Measurements from ENCODE around the gene SLC22A23.

The SLC22A23 gene, protein sequence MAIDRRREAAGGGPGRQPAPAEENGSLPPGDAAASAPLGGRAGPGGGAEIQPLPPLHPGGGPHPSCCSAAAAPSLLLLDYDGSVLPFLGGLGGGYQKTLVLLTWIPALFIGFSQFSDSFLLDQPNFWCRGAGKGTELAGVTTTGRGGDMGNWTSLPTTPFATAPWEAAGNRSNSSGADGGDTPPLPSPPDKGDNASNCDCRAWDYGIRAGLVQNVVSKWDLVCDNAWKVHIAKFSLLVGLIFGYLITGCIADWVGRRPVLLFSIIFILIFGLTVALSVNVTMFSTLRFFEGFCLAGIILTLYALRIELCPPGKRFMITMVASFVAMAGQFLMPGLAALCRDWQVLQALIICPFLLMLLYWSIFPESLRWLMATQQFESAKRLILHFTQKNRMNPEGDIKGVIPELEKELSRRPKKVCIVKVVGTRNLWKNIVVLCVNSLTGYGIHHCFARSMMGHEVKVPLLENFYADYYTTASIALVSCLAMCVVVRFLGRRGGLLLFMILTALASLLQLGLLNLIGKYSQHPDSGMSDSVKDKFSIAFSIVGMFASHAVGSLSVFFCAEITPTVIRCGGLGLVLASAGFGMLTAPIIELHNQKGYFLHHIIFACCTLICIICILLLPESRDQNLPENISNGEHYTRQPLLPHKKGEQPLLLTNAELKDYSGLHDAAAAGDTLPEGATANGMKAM
- total RNA-seq: 3.7 to 8.2 reads per million in 2 donors

- DNase-seq: no peak
Measured at GRCh38 chr6:3456898-3457709, at the start of gene SLC22A23. SLC22A23 (minus strand) TSS chr6:3457050; CDS start chr6:3456559, 491 bp downstream.

DNA sequence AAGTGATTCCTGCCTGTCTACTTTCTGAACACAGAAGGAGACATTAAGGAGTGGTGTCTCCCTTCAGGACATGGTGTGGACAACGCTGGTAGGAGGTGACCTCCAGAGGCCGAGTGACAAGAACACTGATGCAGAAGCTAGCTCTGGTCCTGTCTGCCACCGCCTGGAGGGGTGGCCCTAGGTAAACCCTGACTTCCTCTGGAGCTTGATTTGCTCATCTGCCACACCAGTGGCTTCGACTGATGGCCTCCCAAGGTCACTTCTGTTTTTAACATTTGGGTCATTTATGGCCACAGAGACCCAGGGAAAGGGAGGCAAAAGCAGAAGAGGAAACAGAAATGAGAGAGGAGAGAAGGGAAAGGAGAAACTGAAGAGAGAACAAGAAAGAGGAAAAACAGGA is 49.4 kb upstream of the SLC22A23 start:
- DNase-seq: no peak

DNA sequence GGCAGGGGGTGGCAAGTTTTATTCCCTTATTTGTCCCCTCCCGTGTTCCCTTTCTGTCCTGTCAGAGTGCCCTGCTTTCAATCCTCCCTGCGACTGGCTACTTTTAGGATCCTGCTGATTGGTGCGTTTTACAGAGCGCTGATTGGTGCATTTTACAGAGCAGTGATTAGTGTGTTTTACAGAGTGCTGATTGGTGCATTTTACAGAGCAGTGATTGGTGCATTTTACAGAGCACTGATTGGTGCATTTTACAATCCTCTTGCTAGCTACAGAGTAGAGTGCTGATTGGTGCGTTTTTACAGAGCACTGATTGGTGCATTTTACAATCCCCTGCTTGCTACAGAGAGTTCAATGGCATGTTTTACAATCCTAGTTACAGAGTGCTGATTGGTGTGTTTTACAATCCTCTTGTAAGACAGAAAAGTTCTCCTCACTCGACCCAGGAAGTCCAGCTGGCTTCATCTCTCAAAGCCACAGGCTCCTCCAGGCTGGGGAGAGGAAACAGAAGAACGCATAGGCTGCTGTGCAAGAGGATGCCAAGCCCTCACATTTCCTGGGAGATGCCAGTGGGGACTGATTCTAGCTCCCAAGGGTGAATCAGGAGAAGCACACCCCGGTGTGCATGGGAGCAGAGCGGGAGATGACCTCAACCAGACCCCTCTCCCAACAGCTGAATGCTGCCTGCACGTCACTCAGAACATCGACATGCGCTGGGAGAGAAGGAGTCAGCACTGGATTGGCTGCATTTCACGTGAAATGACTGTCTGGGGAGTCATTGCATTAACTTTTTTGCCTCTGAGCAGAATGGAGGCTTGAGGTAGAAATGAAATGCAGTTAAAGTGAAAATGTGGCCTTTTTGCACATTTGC is 48.3 kb upstream of the SLC22A23 start:
- no peak for DNase-seq

DNA sequence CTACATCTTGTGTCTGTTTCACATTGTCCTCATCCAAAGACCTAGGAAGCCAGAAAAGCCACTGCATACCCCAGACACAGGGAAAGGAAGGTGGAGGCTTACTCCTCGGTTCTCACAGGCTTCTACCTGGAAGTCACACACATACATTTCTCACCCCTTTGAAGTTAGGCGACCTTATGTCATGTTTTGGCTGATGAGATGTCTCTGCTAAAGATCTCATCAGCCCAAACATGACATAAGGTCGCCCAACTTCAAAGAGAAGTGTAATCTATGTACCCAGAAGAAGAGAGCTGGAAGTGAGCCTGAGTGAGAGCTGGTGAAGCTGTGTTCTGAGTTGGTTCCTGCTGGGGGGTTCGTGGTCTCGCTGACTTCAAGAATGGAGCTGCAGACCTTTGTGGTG is 47.5 kb upstream of the SLC22A23 start:
- no peak for DNase-seq

DNA sequence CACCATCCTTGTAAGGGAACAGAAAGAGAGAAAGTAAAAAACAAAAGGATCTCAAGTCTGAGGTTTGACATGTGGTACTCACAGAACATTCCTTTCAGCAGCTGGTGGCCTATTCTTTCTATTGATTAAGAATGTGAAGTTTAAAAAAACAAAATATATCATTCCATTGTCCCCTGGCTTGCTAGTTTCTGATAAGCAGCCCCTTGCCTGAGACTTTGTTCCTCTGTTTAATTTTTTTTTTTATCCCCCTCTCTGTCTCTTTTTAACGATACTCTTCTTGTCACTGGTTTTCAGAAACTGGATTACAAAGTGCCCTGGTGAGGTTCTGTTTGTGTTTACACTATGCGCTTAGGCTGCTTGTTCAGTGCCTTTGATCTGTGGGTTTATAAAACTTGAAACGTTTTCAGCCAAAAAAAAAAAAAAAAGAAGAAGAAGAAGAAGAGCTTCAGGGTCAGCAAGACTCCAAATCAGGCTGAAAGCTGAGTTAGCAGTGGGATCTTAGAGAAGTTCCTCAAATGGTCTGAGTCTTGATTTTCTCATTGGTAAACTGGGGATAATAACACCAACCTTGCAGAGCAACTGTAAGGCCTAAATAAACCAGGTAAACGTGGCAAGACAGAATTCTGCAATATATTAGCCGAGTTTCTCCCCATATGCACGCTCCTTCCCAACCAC is 45.1 kb upstream of the SLC22A23 start:
- DNase-seq: no peak

- no peak for DNase-seq
Measured at GRCh38 chr6:3500262-3501014, 43.6 kb upstream of the SLC22A23 start.

GRCh38 chr6:3499603-3500002 is 42.8 kb upstream of the SLC22A23 start:
- no peak for DNase-seq

GRCh38 chr6:3496395-3496794 is 39.5 kb upstream of the SLC22A23 start:
- no peak for DNase-seq

DNA sequence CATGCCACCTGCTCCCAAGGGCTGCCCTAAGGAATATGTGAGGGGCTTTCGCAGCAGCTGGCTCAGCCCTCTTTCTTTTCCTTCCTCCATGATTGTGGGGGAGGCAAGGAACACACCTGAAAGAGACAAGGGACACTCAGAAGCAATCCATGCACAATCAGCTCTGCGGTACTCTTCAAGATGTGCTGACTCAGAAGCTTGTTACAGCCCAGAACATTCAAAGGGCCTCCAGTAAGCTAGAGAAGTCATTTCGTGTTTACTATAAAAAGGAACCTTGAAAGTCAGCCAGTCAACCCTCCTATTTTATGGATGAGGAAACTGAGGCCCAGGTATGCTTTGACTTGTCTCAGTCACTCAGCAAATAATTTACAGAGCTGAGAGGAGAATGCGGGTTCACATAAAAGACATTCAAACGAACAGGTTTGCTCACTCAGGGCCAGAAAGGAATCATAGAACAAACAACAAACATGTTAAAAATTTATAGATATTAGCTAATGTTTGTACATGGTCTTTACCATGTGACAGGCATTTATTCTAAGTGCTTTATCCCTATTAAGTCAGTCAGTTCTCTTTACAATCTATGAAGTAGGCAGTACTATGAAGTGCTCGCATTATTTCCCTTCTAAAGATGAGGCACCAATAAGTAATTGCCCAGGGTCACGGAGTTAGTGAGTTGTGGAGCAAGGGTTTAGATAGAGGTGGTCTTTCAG is 37.7 kb upstream of the SLC22A23 start:
- DNase-seq: no peak

DNA sequence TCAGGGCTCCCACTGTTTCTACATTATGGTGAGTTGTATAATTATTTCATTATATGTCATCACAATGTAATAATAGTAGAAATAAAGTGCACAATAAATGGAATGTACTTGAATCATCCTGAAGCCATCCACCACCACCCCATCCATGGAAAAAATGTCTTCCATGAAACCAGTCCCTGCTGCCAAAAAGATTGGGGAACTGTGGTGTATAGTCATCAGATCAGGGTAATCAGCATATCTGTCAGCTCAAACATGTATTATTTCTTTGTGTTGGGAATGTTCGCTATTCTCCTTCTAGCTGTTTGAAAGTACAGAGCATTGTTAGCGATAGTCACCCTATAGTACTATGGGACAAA is 33.8 kb upstream of the SLC22A23 start:
- DNase-seq: no peak

- DNase-seq: no peak
Measured at GRCh38 chr6:3489961-3490624, 33.2 kb upstream of the SLC22A23 start.

DNA sequence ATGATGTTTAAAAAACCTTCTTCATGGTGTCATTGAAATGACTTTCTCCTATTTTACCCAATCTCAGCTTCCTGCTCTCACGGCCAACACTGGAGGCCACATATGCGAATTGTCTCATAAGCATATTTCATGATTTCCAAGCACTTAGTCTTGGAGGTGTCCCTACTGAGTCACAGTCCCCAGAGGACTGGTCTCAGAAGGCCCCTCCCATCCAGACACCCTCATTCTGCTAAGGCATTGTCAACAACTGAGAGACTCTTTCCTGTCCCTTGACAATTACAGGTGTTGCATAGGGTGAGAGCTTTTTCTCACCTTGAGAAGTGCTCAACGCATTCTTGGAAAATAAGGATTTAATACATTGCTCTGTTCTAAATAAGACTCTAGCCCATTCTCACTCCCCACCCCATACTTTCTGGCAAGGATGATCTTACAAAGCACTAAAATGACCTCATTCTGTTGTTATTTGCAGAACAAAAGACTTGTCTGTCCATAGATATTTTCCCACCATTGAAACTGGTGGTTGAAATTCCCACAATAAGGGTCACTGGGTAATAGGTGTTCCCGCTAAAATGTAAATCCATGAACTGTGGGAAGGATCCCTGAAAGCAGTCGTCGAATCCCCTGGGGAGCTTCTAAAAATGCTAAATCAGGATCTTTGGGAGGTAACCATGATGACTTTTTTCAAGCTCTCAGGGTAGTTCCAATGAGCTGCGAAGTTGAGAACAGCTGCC is 32.3 kb upstream of the SLC22A23 start:
- no peak for DNase-seq

- no peak for DNase-seq
Measured at GRCh38 chr6:3484946-3485345, 28.1 kb upstream of the SLC22A23 start.

- DNase-seq: no peak
Measured at GRCh38 chr6:3484192-3484591, 27.3 kb upstream of the SLC22A23 start.

DNA sequence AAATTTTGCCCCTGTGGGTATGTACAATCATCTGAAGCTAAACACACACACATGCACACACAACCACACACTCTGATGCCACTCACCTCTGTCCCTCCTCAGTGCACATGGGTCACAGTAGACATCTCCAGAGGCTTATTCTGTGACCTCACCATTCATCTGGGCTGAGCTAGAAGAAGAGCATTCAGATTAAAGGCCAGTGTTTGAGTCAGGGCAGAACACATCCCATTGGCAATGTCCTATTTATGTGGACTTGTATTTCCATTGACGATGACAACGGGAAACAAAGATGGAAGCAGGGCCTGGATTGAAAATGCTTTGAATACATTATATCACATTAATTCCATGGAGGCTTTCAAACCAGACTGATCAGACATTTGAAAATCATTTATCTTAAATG is 26.8 kb upstream of the SLC22A23 start:
- DNase-seq: no peak

GRCh38 chr6:3482869-3483268 is 26.0 kb upstream of the SLC22A23 start:
- DNase-seq: no peak

DNA sequence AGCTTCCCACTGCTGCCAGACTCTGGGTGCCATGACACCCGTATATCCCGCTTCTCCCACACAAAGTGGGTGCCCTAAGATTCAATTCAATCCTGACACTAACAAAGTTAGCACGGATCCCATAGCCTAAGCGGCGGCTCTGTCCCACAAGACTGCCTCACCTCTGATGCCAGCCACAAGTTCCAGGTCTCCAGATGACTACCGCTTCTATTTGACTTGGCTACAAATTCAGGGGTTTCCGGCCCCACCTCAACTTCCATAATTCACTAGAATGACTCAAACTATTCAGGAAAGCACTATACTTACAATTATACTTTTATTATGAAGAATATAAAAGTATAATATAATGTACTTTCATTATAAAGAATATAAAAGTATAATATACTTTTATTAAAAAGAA is 24.8 kb upstream of the SLC22A23 start:
- no peak for DNase-seq

GRCh38 chr6:3480009-3480408 is 23.2 kb upstream of the SLC22A23 start:
- DNase-seq: no peak

DNA sequence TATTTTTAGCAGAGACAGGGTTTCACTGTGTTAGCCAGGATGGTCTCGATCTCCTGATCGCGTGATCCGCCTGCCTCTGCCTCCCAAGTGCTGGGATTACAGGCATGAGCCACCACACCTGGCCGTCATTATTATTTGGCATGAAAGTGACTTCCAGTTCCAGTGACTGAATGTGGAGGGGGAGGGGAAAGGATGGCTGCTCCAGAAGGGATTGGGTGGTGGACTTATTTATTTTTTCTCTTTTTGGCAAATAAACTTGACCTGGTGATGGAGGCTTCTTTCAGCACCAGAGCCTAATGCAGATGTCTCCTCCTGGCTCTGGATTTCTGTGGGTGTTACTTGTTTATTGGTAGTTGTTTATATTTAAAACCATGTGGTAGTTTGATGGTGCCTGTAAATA is 16.9 kb upstream of the SLC22A23 start:
- no peak for DNase-seq

Data from activated gamma-delta T cell (primary cell).